Right cardiac atrium (tissue), 5 donors: ENCODE data around the gene ATP2A1. TPM values are rescaled to one million over a fixed set of nuclear protein-coding genes. Genes with fewer than 3 reads are reported as not detected.
"Not testable (repeated sequence)": the region's sequence is repeated elsewhere in the genome, so short reads cannot be mapped to it uniquely, and the experiment has no call there.

Source experiments
- ATAC-seq, 2 donors: fragments of 200-7000 bp; cut with Tn5 transposase; one replicate each; pipeline versions ENCODE4 v1.8.0 to v1.9.1; 2020; ENCODE audit warnings: moderate library complexity in 2 of 2, mild to moderate bottlenecking in 1 of 2
- DNase-seq, 3 donors: peaks; one replicate each; pipeline ENCODE4 v3.0.0-alpha.2; 2020
- H3K27ac ChIP-seq: one replicate; pipeline ENCODE4 v1.5.1; 2013; ENCODE audit warnings: mild to moderate bottlenecking, low read length, control low read depth, moderate library complexity
- H3K27me3 ChIP-seq: one replicate; pipeline ENCODE4 v1.6.1; 2013; ENCODE audit not compliant: control insufficient read depth, insufficient read depth
- H3K4me1 ChIP-seq: one replicate; pipeline ENCODE4 v1.6.1; 2013; ENCODE audit warnings: low read length; ENCODE audit not compliant: control insufficient read depth, insufficient read depth
- H3K4me3 ChIP-seq: one replicate; pipeline ENCODE4 v1.5.1; 2013; ENCODE audit warnings: low read length, control low read depth
- H3K9me3 ChIP-seq: one replicate; pipeline ENCODE4 v1.6.1; 2013; ENCODE audit warnings: low read length; ENCODE audit not compliant: control insufficient read depth
- WGBS: extraction: QIAGEN DNeasy Blood & Tissue Kit; methylation state at CpG from one replicate; pipeline ENCODE4 v1.1.7; 2013; 5-methylcytosine and 5-hydroxymethylcytosine counted together
- intact Hi-C, 4 donors: fragments of 100-400 bp; cut with DNase I; formaldehyde crosslinking; loops; one replicate each; pipeline versions ENCODE4 v1.11.0 to v1.14.0; 2022 to 2023
- polyA plus RNA-seq: library from polyadenylated mRNA; stranded (reverse); fragments of 200-250 nt; gene quantifications from one replicate; pipeline ENCODE4 v1.2.3, GENCODE V29; 2013
- total RNA-seq, 4 donors: library from RNA; stranded (reverse); fragmentation: NEBNext Ultra II Directional; extraction: Animal tissue kit (Norgen Biotek cat#: 25700); gene quantifications; one replicate each; pipeline ENCODE4 v1.2.1, GENCODE V29; 2021
- donor health status: healthy with polysubstance abuse.
- donor health status: DM: no; HTN: yes; CAD: no.
- donor health status: DM: no; HTN: no; CAD: no.
- donor health status: DM: no; HTN: yes; CAD: no; lungs with severe emphysema.
- donor health status: DM: yes; HTN: yes; CAD: no.

The ATP2A1 gene
- total and polyA plus RNA-seq, 5 donors: 0.11 to 0.75 (median 0.48) TPM

GRCh38 chr16:28925386-28926228 lies 47.3 kb downstream of the ATP2A1 start:
- Histone ChIP-seq H3K27me3 (no peaks in the 10 kb centered on the region), H3K9me3 (no peaks in the 10 kb centered on the region), H3K4me1 (no peaks in the 10 kb centered on the region), H3K27ac (peak overlapping the region; percentile 97), H3K4me3 (peak overlapping the region; percentile 74)
- ATAC-seq (peak; percentile 82 to 87), DNase-seq (peak; percentile 91 to 94 (median 93))
- under 1% methylated on average over 48 of the region's 48 CpGs for WGBS
- intact Hi-C loops: loop anchor here in 1 of 4 donors (5.0 kb wide), 1 partner anchor 43 kb away; no protein-coding TSS in a partner anchor

GRCh38 chr16:28926284-28926683 lies 48.0 kb downstream of the ATP2A1 start:
- intact Hi-C loops: loop anchor here in 1 of 4 donors (5.0 kb wide), 1 partner anchor 44 kb away; no protein-coding TSS in a partner anchor
- not testable (repeated sequence) for H3K9me3 ChIP-seq, H3K4me3 ChIP-seq

GRCh38 chr16:28927815-28928214 lies 49.5 kb downstream of the ATP2A1 start:
- DNase-seq: no peak
- Histone ChIP-seq H3K27ac (no peak overlapping the region), H3K4me1 (no peaks in the 10 kb centered on the region), H3K27me3 (no peaks in the 10 kb centered on the region), H3K9me3 (no peaks in the 10 kb centered on the region), H3K4me3 (no peak overlapping the region)
- ATAC-seq: no peak
- 82% methylated on average over 1 of the region's 1 CpG for WGBS
- intact Hi-C loops: loop anchor here in 2 of 4 donors (2.0 to 5.0 kb wide), 2 partner anchors 17 to 46 kb away; no protein-coding TSS in a partner anchor

More at GRCh38 chr16:28926284-28926683, 48.0 kb downstream of the ATP2A1 start:
- H3K4me1 ChIP-seq, DNase-seq, H3K27ac ChIP-seq, H3K27me3 ChIP-seq, ATAC-seq: not testable (repeated sequence)
- 78% methylated on average over 2 of the region's 2 CpGs for WGBS

GRCh38 chr16:28930203-28930602 lies 51.9 kb downstream of the ATP2A1 start:
- Histone ChIP-seq H3K27me3 (no peaks in the 10 kb centered on the region), H3K27ac (no peak overlapping the region), H3K4me1 (no peaks in the 10 kb centered on the region), H3K9me3 (no peaks in the 10 kb centered on the region), H3K4me3 (no peak overlapping the region)
- ATAC-seq (no peak), DNase-seq (no peak)
- 90% methylated on average over 3 of the region's 3 CpGs for WGBS
- intact Hi-C loops: no loop called here

GRCh38 chr16:28930652-28931051 lies 52.4 kb downstream of the ATP2A1 start:
- DNase-seq: no peak
- Histone ChIP-seq H3K4me1 (no peaks in the 10 kb centered on the region), H3K4me3 (no peak overlapping the region), H3K27ac (no peak overlapping the region), H3K9me3 (no peaks in the 10 kb centered on the region), H3K27me3 (no peaks in the 10 kb centered on the region)
- ATAC-seq: no peak
- WGBS: 62% methylated on average over 3 of the region's 3 CpGs
- intact Hi-C loops: no loop called here

- Histone ChIP-seq H3K27ac (no peak within 1 kb of the TSS), H3K9me3 (no peaks in the 10 kb centered on the region), H3K4me1 (no peaks in the 10 kb centered on the region), H3K4me3 (no peak within 1 kb of the TSS), H3K27me3 (no peaks in the 10 kb centered on the region)
- WGBS: 92% methylated on average over 10 of the region's 10 CpGs
- ATAC-seq: no peak
- DNase-seq: no peak
- intact Hi-C loops: no loop called here
Measured at GRCh38 chr16:28931801-28932225, 53.5 kb downstream of the ATP2A1 start, which contains the start of gene CD19. Gene CD19, plus strand, starts transcription at chr16:28931971. Its CDS starts 30 bp downstream, at chr16:28932001.

- Histone ChIP-seq H3K4me3 (no peak overlapping the region), H3K4me1 (no peaks in the 10 kb centered on the region), H3K27ac (no peak overlapping the region), H3K27me3 (no peaks in the 10 kb centered on the region), H3K9me3 (no peaks in the 10 kb centered on the region)
- intact Hi-C loops: no loop called here
- ATAC-seq: no peak
- WGBS: 82% methylated on average over 20 of the region's 20 CpGs
- DNase-seq: no peak
Measured at GRCh38 chr16:28932339-28933141, 54.3 kb downstream of the ATP2A1 start.

GRCh38 chr16:28933171-28933570 lies 54.9 kb downstream of the ATP2A1 start:
- ATAC-seq (no peak), DNase-seq (no peak)
- WGBS: 76% methylated on average over 8 of the region's 8 CpGs
- Histone ChIP-seq H3K27me3 (no peaks in the 10 kb centered on the region), H3K9me3 (no peaks in the 10 kb centered on the region), H3K4me3 (no peak overlapping the region), H3K27ac (no peak overlapping the region), H3K4me1 (no peaks in the 10 kb centered on the region)
- intact Hi-C loops: no loop called here

GRCh38 chr16:28935346-28935745 lies 57.1 kb downstream of the ATP2A1 start:
- WGBS: 92% methylated on average over 4 of the region's 4 CpGs
- no peaks in the 10 kb centered on the region for H3K4me1 ChIP-seq
- DNase-seq (no peak), ATAC-seq (no peak)
- no peaks in the 10 kb centered on the region for H3K9me3 ChIP-seq
- H3K27me3 ChIP-seq: no peaks in the 10 kb centered on the region
- H3K27ac ChIP-seq: no peak overlapping the region
- intact Hi-C loops: no loop called here
- H3K4me3 ChIP-seq: no peak overlapping the region

GRCh38 chr16:28935924-28936783 lies 57.9 kb downstream of the ATP2A1 start:
- peak; percentile 96 to 99 for ATAC-seq
- no peak overlapping the region for H3K27ac ChIP-seq
- no peaks in the 10 kb centered on the region for H3K27me3 ChIP-seq
- peak; percentile 88 to 95 (median 93) for DNase-seq
- H3K9me3 ChIP-seq: no peaks in the 10 kb centered on the region
- WGBS: 30% methylated on average over 36 of the region's 36 CpGs
- no peaks in the 10 kb centered on the region for H3K4me1 ChIP-seq
- intact Hi-C loops: no loop called here
- peak overlapping the region; percentile 36 for H3K4me3 ChIP-seq
